Measurements from ENCODE around the gene NDUFB1.

The NDUFB1 gene
- long read RNA-seq, donor 1, transcript NDUFB1-202 (4 exons, 454 nt), result minor isoform, 10 of 517 reads
- long read RNA-seq, donor 1, transcript NDUFB1-203 (2 exons, 1,333 nt), result minor isoform, 90 of 517 reads
- long read RNA-seq, donor 1, transcript NDUFB1-201 (3 exons, 528 nt), result major isoform, 408 of 517 reads
- long read RNA-seq, donor 1, partial matches to known transcripts, result 7 of 517 reads
- long read RNA-seq, donor 1, other reads (novel, unspliced or antisense), result 0 of 517 reads
- long read RNA-seq, donor 2, transcript NDUFB1-201 (3 exons, 528 nt), result major isoform, 157 of 225 reads
- long read RNA-seq, donor 2, transcript NDUFB1-203 (2 exons, 1,333 nt), result minor isoform, 64 of 225 reads
- long read RNA-seq, donor 2, partial matches to known transcripts, result 0 of 225 reads
- long read RNA-seq, donor 2, other reads (novel, unspliced or antisense), result 0 of 225 reads
- long read RNA-seq, donor 3, transcript NDUFB1-203 (2 exons, 1,333 nt), result minor isoform, 38 of 112 reads
- long read RNA-seq, donor 3, transcript NDUFB1-201 (3 exons, 528 nt), result major isoform, 73 of 112 reads
- long read RNA-seq, donor 3, partial matches to known transcripts, result 0 of 112 reads
- long read RNA-seq, donor 3, other reads (novel, unspliced or antisense), result 0 of 112 reads
- long read RNA-seq, donor 4, transcript NDUFB1-203 (2 exons, 1,333 nt), result minor isoform, 51 of 195 reads
- long read RNA-seq, donor 4, transcript NDUFB1-201 (3 exons, 528 nt), result major isoform, 143 of 195 reads
- long read RNA-seq, donor 4, partial matches to known transcripts, result 0 of 195 reads
- long read RNA-seq, donor 4, other reads (novel, unspliced or antisense), result 0 of 195 reads
- long read RNA-seq, donor 5, transcript NDUFB1-201 (3 exons, 528 nt), result major isoform, 217 of 291 reads
- long read RNA-seq, donor 5, transcript NDUFB1-202 (4 exons, 454 nt), result minor isoform, 7 of 291 reads
- long read RNA-seq, donor 5, transcript NDUFB1-203 (2 exons, 1,333 nt), result minor isoform, 67 of 291 reads
- long read RNA-seq, donor 5, partial matches to known transcripts, result 0 of 291 reads
- long read RNA-seq, donor 5, other reads (novel, unspliced or antisense), result 0 of 291 reads
- long read RNA-seq, donor 6, transcript NDUFB1-202 (4 exons, 454 nt), result minor isoform, 6 of 206 reads
- long read RNA-seq, donor 6, transcript NDUFB1-201 (3 exons, 528 nt), result major isoform, 140 of 206 reads
- long read RNA-seq, donor 6, transcript NDUFB1-203 (2 exons, 1,333 nt), result minor isoform, 60 of 206 reads
- long read RNA-seq, donor 6, partial matches to known transcripts, result 0 of 206 reads
- long read RNA-seq, donor 6, other reads (novel, unspliced or antisense), result 0 of 206 reads
- long read RNA-seq, donor 7, result 0 reads
- long read RNA-seq, donor 8, transcript NDUFB1-203 (2 exons, 1,333 nt), result minor isoform, 39 of 219 reads
- long read RNA-seq, donor 8, transcript NDUFB1-201 (3 exons, 528 nt), result major isoform, 173 of 219 reads
- long read RNA-seq, donor 8, partial matches to known transcripts, result 5 of 219 reads
- long read RNA-seq, donor 8, other reads (novel, unspliced or antisense), result 0 of 219 reads

DNA sequence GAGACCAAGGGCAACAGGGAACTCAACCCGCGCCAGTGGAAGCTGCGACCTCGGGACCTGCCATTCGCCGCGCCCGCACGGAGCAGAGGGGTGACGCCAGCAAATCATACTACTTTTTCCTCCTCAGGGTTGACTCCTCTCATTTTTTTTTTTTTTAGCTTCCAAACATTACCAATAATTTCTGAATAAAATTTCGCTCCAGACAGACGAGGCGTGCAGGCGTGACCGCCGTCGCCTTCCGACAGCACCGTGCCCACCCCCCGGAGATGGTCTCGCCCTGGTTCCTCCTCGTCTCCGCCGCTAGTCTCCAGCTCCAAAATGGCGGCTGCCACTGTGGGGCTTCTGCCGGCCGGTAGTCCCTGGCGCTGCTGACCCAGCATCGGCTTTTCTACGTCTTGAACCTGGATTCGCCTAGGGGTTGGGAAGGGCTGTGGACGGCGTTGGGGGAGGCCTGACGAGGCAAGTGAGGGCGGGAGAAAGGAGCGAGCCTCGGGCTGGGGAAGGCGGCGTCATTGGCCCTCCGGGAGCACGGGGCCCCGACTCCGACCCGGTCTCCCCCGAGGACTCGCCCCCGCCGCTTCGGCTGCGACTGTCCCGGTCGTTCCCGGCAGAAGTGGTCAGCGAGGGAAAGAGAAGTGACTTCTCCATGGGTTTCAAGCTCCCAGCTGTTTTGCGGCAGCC, at the start of gene NDUFB1, which contains the start of gene CPSF2:
TSS of gene NDUFB1 (minus strand) at position 37 of the 681 bp plus-strand sequence. CDS start 4,069 bp downstream, outside the sequence.
TSS of gene CPSF2 (plus strand) at position 300 of the 681 bp plus-strand sequence. CDS start 9,016 bp downstream, outside the sequence.
- peak; percentile 100 for DNase-seq

- no peak for DNase-seq
These were observed 43.5 kb upstream of the NDUFB1 start for GRCh38 chr14:92164958-92165357.

- DNase-seq, result no peak
These were observed 40.0 kb upstream of the NDUFB1 start for GRCh38 chr14:92161521-92161920.

DNA sequence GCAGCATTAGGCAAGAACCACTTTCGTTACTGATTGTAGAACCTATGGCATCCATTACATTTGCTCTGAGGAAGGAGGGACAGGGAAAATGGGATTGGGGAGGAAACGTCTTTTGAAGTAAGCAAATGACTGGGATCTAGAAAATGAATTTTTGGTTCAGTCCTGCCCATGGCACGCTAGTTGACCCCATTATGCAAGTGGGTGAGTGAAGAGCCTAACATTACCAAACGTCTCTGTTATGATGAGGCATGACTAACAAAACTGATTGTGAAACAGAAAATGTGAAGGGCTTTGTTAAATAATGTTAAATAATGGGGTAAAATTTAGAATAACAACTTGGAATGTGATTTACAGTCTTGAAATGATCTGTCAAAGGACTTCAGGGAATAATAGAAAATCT, 39.1 kb upstream of the NDUFB1 start:
- no peak for DNase-seq

- no peak for DNase-seq
These were observed 32.9 kb upstream of the NDUFB1 start for GRCh38 chr14:92154283-92154942.

DNA sequence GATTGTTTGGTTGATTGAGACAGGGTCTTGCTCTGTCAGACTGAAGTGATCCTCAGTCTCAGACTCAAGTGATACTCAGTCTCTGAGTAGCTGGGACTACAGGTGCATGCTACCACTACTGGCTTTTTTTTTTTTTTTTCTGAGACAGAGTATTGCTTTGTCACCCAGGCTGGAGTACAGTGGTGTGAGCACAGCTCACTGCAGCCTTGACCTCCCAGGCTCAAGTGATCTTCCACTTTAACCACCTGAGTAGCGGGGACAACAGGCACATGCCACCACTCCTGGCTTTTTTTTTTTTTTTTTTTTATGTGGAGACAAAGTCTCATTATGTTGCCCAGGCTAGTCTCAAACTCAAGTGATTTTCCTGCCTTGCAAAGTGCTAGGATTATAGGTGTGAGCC, 32.1 kb upstream of the NDUFB1 start:
- DNase-seq, result no peak

- no peak for DNase-seq
These were observed 23.2 kb upstream of the NDUFB1 start for GRCh38 chr14:92144708-92145107.

DNA sequence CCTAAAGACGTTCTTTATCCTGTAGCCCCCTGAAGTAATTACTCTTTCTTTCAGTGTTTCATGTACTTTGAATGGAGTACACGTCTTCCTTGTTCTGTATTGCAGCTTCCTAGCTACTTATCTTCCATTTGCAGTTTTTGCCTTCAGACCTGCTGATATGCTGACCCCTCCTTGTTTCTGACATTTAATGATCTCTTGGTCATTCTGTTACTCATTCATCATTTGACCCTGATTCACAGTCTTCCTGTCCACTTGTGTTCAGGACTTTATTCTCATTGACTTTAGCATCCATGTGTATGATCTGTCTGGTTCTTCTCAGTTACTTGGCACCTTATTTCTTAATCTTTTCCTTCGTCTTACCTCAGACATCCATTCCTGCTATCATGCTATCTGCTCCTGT, 22.5 kb upstream of the NDUFB1 start:
- no peak for DNase-seq

DNA sequence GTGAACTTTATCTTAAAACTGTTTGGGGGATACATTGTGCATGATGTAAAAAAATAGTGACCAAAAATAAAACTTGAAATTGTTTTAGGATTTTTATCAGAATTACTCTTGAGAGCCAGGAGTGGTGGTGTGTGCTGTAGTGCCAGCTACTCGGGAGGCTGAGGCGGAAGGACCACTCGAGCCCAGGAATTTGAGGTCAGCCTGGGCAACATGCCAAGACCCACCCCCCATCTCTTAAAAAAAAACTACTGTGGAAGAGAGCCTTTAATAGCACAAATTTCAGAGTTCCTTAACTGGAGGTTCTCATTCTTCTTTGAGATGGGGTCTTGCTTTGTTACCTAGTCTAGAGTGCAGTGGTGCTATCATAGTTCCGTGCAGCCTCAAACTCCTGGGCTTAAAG, 21.8 kb upstream of the NDUFB1 start:
- DNase-seq, result no peak

DNA sequence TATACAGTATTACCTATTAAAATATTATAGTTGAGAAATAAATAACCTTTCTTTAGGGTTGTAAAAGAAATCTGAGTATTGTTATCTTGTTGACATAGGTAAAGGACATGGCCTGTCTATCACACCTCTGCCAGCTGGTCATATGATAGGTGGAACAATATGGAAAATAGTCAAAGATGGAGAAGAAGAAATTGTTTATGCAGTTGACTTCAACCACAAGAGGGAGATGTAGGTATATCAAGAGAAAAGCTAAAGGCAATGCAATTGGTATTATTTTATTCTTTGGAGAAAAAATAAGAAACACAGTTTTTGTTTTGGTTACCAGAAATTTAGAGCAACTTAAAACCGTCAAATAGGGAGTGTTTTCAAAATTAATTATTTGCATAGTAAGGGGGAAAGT, 13.8 kb upstream of the NDUFB1 start:
- no peak for DNase-seq

DNA sequence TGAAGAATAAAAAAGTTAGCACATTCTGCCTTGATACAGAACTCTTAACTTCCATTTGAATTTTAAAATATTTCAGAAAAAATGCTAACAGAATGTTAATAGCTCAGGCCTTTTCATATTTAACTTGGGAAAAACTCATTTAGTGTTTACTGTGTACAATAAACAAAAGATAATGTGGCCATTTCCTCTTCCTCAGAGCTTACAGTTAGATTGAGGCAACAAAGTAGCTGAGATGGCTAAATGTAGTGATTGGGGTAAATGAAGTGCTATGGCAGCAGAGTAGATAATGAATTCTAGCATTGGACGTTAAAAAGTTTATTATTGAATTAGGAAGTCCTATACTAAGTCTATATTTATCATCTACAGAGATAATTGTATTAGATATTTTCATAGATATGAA, 12.9 kb upstream of the NDUFB1 start:
- DNase-seq, result no peak

- no peak for DNase-seq
These were observed 1.3 kb upstream of the NDUFB1 start for GRCh38 chr14:92122761-92123160.

DNA sequence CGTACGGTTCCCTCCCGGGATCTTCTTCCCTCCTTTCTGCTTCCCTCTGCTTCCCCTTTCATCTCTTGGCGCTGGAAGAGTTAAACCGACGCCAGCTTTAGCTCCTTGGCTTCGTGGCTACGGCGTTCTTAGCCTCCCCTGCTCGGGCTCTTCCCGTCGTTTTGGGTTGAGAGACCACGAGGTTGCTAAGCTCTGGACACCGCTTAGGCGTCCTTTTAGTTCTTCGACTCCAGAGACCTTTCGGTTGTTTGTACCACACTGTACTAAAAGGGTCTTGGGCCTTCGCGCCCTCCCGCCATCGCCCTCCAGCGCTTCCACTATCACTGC, 808 bp upstream of the NDUFB1 start:
- DNase-seq, result no peak

DNA sequence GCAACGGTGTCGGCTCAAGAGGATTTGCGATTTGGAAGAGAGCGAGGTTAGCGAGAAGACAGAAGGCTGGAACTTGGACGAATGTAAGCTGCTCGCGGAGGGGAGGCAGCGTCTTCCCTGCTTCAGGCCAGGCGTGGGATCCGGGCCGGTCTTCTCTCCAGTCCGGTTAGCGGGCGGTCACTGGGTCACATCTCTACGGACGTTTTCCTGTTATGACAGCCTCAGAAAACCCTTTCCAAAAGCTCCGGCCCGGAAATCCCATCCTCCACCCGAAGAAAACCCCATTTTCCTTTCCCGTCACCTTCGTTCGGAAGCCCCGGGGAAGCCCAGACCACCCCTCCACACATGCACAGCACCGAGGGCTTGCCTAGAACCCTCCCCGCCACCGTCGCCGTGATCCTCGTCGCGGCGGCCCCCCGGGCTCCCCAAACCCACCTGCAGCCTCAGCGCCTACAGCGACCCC, 268 bp downstream of the NDUFB1 start:
- no peak for DNase-seq

- DNase-seq, result no peak
These were observed 12.0 kb downstream of the NDUFB1 start for GRCh38 chr14:92109490-92109889.

DNA sequence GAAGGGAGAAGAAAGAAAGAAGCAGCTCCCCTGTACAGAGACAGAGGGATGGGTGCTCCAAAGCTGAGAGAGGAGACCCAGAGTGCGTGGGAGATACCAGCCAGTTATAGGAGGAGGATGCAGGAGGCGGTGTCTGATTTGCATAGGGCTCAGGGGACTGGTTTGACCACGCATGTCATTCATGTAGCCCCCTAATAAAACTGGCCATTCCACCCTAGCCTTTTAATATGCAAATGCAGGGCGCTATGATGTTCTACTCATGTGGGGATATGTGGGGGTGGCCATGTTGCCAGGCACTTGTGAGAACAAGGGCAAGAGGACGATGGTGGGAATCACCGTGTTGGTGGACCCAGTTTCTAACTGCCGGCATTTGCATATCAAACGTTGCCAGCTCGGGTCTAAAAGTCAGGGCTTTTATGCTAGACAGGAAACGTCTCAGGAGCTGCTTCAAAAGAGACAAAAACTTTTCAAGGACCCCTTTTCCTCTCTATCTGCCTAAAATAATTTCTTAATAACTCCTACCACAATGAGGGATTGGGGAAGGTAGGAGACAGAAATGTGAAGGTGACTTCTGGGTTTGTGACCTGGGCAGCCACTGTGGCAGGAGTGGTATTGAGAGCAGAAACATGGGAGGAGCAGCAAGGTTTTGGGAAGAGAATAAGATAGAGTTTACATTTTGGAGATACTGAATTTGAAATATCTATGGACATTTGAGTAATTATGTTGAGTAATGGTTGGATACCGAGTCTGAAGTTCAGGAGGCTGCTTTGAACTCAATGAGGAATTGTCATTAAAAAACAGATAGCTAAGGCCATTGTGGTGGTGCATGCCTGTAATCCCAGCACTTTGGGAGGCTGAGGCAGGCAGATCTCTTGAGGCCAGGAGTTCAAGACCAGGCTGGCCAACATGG, 12.9 kb downstream of the NDUFB1 start:
- DNase-seq, result peak; percentile 16

- peak; percentile 98 for DNase-seq
These were observed 15.2 kb downstream of the NDUFB1 start, which contains the start of gene ATXN3 for GRCh38 chr14:92106143-92106926. Gene ATXN3 (minus strand): TSS chr14:92106582. CDS start chr14:92106552, 30 bp downstream.

GRCh38 chr14:92105893-92106142, 15.7 kb downstream of the NDUFB1 start:
- DNase-seq, result no peak
